C1 segment of cervical spinal cord (tissue), 14 donors: Measurements from ENCODE around the gene FADS1.

Experiments
- DNase-seq, 14 donors: peaks; one replicate each; lab custom pipeline; 2025; lab: John Stamatoyannopoulos, UW

The FADS1 gene

DNA sequence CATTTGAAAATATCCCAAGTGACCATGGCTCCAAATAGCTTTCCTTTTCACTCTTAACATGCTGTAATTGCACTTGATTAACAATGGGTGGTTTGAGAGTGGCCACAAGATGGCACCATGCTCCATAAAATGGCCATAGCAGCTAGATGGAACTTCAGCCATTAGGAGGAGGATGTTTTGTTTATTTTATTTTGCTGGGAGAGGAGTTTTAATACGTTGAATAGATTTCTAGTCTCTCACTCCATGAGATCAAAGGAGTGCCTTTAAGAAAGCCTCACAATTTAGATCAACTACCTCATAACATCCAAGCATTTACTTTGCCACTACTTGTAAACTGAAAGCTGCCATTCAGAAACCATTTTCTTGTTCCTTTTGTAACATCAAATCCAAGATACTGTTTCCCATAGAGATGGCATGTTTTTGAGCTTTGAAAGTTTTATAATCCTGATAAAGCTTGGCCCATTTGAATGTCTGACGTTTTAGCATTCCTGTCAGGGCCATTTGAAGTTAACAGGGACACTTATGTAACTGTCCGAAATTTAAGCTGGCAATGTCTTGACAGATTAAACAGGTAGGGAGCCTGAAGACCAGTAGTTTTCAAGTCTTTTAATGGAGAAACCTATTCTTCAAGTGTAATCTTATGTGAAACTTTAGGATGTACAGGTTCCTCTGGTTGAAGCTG, 19.4 kb downstream of the FADS1 start:
- DNase-seq, result peak in 11 of 14 donors; percentile 11 to 67 (median 48)

DNA sequence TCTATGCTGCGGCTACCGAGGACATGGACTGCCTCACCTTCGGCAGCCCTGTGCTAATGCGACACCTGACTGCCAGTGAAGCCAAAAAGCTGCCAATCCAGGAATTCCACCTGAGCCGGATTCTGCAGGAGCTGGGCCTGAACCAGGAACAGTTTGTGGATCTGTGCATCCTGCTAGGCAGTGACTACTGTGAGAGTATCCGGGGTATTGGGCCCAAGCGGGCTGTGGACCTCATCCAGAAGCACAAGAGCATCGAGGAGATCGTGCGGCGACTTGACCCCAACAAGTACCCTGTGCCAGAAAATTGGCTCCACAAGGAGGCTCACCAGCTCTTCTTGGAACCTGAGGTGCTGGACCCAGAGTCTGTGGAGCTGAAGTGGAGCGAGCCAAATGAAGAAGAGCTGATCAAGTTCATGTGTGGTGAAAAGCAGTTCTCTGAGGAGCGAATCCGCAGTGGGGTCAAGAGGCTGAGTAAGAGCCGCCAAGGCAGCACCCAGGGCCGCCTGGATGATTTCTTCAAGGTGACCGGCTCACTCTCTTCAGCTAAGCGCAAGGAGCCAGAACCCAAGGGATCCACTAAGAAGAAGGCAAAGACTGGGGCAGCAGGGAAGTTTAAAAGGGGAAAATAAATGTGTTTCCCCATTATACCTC, 20.8 kb downstream of the FADS1 start:
- no peak for DNase-seq

DNA sequence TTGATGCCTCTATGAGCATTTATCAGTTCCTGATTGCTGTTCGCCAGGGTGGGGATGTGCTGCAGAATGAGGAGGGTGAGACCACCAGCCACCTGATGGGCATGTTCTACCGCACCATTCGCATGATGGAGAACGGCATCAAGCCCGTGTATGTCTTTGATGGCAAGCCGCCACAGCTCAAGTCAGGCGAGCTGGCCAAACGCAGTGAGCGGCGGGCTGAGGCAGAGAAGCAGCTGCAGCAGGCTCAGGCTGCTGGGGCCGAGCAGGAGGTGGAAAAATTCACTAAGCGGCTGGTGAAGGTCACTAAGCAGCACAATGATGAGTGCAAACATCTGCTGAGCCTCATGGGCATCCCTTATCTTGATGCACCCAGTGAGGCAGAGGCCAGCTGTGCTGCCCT, 21.3 kb downstream of the FADS1 start:
- no peak for DNase-seq

DNA sequence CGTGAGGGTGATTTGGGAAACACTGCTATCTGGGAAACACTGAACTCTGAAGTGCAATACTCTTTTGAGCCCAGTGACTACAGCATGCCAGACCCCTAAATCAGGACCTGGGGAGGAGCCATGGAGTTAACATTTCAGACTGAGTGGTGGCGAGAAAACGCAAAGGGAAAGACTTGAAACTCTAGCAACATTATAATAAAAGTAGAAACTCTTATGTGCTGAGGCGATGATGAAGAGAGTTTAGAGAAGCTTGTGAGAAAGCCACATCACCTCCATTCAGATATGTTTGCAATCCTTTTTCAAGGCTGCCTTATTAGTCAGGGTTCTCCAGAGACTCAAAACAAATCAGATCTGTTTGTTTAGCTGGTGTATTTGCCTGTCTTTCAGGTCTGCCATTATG, 22.2 kb downstream of the FADS1 start:
- no peak for DNase-seq

DNA sequence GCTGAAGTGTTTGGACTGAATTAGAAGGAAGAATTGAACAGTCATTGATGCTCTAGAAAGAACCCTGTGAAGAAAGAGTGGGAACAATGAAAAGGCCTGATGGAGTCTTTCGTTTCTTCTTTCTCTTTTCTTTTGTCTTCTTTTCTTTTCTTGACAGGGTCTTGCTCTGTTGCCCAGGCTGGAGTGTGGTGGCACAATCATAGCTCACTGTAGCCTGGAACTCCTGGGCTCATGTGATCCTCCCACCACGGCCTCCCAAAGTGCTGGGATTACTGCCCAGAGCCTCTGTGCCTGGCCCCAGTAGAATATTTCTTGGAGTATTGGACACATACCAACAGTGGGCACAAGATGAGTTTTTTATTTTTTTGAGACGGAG, 23.0 kb downstream of the FADS1 start:
- no peak for DNase-seq

DNA sequence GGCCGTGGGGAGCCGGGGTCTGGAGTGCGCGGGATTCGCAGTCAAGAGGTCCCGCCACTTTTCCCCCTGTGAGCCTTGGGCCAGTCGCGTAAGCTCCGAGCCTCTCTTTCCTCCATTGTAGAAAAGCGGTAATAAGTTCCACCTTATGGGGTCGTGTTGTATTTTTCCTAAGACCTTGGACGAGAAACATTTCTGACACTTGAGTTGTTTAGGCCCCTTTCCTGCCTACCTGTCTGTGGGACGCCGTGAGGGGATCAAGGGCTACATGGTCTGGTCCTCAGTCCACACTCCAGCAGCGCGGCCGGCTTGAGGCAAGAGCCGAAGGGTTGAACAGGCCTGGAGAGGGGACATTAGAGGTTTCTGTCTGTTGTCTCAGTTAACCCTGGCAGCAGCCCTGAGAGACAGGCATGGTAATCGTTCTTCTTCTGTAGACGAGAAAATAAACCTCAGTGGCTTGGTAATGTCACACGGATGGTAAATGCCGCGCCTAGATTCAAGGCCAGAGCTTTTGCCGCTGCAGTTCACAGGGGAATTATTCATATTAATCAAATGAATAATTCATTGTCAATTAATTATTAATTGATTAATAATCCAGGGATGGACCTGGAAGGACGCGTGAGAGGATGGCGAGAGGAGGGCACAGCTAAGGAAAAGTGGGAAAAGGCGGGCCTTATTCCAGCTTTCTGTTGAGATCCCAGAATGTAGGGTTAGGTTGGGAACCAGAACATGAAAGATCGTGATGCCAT, 23.5 kb downstream of the FADS1 start:
- peak in 1 of 14 donors; percentile 22 for DNase-seq

DNA sequence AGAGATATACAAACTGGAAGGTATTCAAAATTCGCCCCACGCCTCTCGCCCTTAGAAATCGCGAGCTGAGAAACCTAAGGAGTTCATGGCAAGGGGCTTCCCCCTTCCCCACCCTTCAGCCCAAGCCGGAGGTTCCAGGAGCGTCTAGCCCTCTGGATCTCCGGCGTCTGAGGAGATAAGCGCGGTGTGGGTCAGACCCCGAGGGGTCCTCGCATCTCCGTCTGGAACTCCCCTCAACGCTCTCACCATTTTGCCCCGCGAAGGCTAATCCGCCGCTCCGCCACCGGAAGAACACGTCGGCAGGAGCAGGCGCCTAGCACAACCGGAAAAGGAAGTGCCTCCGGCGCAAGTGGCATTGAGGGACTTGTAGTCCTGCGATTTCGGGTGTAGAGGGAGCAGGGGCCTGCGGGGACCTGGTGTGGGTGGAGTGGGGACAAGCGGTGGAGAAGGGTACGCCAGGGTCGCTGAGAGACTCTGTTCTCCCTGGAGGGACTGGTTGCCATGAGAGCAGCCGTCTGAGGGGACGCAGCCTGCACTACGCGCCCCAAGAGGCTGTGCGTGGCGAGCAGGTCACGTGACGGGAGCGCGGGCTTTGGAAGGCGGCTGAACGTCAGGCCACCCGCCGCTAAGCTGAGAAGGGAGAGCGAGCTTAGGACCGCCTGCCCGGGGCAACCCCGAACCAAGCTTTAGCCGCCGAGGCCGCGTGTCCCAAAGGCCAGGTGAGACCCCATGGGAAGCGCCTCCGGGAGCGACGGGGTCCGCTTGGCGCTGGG, 24.3 kb downstream of the FADS1 start, which contains the start of the genes FEN1 and TMEM258:
TSS of gene FEN1 (plus strand) at position 602 of the 773 bp plus-strand sequence. CDS start 2,451 bp downstream, outside the sequence.
TSS of gene TMEM258 (minus strand) at position 290 of the 773 bp plus-strand sequence. CDS start at position 249, 41 bp downstream.
- peak; percentile 84 to 100 (median 97) for DNase-seq

DNA sequence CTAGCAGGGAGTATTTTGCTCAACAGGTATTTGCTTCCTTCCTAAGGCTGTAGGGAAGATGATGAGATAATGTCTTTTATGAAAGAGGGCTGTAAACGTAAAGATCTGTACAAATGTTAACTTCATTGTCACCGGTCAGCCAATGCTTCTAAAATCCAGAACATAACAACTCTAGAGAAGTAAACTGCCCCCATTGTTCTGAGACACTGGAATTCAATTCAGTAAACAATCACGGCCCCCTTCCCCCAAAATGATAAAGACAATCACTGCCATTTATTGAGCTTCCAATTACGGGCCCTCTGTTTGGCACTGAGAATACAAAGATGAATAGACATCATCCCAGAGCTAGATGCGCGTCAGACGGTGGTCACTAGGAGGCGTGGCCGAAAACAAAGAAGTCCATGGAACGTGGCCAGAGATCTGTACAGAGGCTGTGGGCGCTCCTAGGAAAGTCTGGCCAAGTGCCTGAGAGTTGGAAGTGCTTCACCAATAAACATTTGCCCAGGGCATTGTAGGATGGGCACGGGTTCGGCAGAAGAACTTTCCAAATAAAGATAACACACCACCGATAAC, 25.0 kb downstream of the FADS1 start:
- DNase-seq, result peak in 12 of 14 donors; percentile 66 to 95 (median 85)

DNA sequence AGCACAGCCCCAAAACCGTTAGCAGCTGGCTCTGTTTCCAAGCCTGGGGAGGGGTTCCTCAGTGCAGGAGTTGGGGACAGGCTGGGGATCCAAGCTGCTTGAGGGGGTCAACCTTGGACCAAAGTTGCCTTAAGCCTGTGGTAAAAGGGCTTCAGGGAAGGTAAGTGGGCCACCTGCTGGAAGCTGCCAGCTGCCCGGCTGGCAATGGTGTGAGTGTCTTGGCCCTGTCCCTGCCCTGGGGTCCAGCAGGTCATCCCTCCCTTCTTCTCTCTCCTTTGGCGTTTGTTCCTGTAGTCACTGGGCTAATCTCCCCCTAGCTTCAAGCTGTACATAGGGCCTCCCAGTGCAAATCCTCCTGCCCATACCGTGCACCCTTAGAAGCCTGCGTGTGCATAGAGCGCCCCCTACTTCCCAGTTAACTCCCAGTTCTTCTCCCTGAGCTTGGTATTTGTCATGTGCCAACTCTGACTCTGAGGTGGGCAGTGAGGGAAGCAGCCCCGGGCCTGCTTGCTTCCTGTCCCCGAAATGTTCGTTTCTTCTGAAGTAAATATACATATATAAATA, 28.8 kb downstream of the FADS1 start:
- peak in 11 of 14 donors; percentile 7 to 60 (median 44) for DNase-seq

DNA sequence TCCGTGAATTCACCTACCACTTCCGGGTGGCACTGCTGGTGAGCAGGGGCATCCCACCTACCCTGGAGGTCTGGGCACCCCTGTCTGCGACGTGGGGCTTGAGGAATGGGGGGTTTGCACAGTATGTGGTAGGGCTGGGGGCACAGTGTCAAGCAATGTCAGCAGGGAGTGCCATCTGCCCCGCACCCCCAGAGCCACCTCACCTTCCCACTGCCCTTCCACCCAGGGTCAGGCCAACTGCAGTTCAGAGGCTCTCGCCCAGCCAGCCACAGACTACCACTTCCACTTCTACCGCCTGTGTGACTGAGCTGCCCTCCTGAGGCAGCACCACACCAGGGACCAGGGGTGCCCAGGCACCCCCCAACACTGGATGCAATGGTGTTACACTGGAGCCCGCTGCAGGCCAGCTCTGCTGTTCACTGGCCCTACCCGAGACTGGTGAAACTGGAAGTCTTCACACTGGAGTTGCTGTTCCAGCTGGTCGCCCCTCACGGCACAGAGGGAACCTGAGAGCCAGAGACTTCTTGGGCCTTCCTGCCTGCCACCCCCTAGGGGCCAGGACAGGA, 30.9 kb downstream of the FADS1 start:
- DNase-seq, result no peak

DNA sequence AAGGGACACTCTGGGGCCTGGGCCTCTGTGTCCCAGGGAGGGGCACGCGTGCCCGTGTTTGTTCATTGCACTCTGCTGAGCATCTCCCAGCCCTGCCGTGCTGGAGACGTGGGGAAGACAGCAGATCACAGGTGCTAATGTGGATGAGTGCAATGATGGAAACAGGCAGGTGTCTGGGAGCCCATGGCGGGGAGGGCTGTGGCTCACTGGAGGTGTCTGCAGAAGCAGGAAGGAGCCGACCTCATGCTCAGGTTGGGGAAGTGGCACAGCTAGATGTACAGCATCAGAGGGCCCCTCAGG, 32.3 kb downstream of the FADS1 start:
- DNase-seq, result no peak

DNA sequence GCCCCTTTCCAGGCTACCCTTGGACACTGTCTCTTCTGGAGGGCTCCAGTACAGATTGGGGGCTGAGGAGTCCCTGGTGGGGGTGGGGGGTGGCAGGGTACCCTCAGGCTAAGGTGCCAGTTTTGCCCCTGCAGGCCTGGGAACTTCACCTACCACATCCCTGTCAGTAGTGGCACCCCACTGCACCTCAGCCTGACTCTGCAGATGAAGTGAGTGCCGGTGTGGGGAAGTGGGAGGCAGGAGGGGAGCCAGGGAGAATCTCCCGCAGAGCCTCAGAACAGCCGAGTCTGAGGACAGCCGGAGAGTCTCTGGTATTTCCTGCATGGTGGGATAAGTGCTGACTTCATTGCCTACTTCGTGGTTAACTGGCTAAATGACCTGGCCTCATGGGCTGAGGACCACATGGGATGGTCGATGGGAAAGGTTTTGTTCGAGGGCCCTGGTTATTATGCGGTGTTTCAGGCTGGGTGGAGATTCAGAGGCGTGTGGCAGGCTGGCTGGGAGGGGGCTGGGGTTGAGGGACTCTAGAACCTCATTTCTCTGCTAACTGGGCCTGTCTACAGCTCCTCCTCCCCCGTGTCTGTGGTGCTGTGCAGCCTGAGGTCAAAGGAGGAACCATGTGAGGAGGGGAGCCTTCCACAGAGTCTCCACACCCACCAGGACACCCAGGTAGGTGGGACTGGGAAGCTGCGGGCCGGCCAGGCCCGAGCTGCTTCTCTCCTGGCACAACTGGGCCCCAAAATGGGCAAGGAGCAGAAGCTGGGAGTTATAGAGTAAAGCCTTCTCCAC, 32.9 kb downstream of the FADS1 start:
- DNase-seq, result no peak

DNA sequence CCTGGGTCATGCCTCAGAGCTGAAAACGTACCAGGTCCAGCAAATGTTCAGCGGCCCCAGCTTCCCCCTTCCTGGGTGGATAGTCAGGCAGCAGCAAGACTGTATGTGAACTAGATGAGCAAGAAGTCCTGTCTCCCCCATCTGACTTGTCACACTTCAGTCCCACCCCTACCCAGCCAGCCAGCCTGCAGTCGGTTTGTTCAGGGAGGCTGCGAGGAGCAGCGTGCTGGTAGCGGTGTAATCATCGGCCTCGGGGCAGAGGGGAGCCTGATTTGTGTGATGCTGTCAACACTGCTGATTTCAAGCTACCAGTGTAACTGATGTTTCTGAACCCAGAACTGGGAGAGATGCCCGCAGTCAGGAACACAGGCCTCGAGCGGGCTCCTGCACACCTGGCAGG, 34.0 kb downstream of the FADS1 start:
- DNase-seq, result no peak

DNA sequence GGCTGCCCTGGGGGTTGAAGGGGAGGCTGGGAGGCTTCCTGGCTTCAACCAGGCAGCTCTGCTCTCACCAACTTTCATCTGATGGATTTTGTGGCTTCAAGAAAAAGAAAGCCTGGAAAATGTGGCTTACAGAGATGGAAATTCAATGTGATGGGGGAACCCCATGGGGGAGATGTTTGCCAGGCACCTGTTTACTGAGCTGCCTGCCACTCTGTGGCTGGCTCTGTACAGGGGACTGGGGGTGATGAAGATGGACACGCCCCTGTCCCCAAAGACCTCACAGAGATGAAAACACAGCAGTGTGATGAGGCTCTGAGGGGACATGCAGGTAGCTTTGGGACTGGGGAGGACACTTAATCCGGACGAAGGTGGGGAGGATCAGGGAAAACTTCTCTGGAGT, 34.5 kb downstream of the FADS1 start:
- no peak for DNase-seq

DNA sequence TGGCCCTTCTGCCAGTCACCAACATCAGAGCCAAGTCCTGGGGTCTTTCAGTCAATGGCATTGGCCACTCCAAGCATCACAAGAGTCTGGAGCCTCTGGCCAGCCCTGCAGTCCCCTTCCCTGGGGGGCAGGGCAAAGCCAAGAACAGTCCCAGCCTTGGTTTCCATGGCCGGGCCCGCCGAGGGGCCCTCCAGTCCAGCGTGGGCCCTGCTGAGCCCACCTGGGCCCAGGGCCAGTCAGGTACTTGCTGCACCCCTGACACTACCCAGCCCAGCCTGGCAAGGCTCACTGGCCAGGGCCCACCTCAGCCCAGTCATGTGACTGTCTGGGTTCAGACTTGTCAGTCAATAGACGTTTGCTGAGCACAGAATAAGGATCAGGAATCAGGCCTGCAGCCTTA, 35.2 kb downstream of the FADS1 start:
- no peak for DNase-seq

DNA sequence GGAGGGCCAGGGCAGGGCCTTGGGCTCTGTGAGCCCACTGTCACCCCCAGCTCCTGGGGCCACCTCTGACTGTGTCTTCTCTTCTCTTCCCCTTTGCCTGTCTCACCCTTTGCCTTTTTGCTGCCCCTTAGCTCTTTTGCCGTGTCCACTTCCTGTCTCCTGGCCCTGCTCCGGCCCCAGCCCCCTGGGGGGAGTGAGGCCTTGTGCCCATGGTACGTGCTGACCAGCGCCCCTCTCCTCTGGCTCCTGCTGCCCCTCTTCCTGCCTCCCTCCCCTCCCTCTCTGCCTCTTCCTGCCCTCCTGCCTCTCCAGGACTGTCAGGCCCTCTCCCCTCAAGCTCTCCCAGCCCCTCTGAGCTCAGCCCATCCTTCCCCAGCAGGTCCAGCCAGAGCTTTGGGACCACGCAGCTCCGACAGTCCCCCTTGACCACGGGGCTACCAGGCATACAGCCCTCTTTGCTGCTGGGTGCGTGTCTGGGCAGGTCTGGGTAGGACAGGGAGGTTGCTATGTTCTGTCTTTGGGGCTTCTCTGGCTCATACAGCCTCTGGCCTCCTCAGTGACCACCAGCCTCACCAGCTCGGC, 36.1 kb downstream of the FADS1 start:
- DNase-seq, result no peak

DNA sequence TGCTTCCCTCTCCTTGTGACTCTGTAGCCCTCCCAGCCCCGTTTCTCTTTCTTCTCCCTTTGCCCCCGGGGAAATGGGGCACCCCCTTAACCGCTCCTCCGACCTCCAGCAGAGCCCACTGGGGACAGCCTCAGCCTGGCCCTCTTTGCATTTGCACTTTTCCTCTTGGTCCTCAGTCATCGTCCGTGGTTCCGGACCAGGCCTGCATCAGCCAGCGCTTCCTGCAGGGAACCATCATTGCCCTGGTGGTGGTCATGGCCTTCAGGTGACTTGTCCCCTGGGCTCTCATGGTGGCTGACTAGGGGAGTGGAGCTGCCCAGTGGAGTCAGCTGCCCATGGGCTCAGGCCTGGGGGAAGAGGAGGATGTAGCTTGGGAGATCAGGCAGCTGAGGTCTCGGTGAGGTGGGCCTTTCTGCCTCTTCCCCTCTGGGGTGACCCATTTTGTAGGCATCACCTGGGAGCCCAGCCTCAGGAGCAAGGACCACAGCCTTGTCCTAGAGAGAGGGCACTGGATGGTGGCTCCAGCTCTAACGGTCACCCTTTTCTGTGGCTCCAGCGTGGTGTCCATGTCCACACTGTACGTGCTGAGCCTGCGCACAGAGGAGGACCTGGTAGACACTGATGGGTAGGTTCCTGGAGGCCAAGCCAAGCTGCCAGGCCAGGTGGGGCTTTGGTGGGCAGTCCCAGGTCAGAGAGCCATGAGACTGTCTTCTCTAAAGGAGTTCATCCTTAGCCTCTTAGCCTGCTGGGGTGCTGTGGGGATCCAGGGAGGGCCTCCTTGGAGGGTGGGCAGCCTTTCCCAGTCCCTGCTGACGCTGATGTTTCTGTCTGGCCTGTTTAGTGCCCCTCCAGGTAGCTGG, 36.9 kb downstream of the FADS1 start:
- no peak for DNase-seq

DNA sequence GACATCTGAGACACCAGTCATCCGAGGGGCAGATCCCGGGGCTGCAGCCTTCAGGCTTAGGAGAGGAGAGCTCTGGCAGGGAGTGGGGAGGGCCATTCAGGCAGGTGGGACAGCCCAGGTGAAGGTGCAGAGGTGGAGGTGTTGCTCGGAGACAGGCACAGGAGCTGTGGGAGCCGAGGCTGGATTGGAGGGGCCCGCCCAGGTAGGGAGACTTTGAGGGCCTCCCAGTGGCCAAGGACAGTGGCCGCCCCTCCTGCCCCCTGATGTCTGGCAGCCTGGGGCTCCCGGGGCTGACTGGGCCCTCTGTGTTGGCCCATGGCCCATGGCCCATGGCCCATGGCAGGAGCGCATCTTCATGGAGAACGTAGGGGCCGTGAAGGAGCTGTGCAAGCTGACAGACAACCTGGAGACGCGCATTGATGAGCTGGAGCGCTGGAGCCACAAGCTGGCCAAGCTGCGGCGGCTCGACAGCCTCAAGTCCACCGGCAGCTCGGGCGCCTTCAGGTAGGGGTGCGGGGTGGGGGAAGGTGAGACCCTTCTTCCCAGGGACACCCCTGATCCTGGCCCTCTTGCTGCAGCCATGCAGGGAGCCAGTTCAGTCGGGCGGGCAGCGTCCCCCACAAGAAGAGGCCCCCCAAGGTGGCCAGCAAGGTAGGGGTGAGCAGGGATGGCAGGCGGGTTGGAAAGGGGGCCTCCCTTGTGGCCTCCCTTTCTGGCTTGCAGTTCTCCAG, 37.7 kb downstream of the FADS1 start:
- DNase-seq, result no peak
